Spleen (tissue), 11 donors: ENCODE measurements around the gene SLC35B4. TPM values are rescaled to one million over a fixed set of nuclear protein-coding genes. Genes with fewer than 3 reads are reported as not detected.

ENCODE experiments used
- DNase-seq: peaks from one replicate; pipeline ENCODE4 v3.0.0-alpha.2; 2020
- H3K27ac ChIP-seq, 8 donors: fragments of 200-600 bp; sonication (generic) in 7 of 8; 1 replicate in 4 of 8; 2 replicates in 4 of 8; pipeline versions ENCODE4 v1.5.0 to v1.8.0; 2016 to 2021; ENCODE audit warnings: inconsistent platforms in 4 of 8, mild to moderate bottlenecking in 4 of 8, moderate library complexity in 1 of 8
- H3K27me3 ChIP-seq, 7 donors: fragments of 200-600 bp; sonication (generic) in 6 of 7; replicated peaks in 1 of 7; 1 replicate in 4 of 7; 2 replicates in 3 of 7; pipeline versions ENCODE4 v1.5.0 to v1.8.0; 2016 to 2021; ENCODE audit warnings: inconsistent platforms in 3 of 7, mild to moderate bottlenecking in 1 of 7
- H3K36me3 ChIP-seq, 6 donors: fragments of 200-600 bp; sonication (generic) in 5 of 6; 1 replicate in 4 of 6; 2 replicates in 2 of 6; pipeline versions ENCODE4 v1.5.0 to v1.8.0; 2016 to 2021; ENCODE audit warnings: inconsistent platforms in 2 of 6
- H3K4me1 ChIP-seq, 6 donors: fragments of 200-600 bp; sonication (generic) in 5 of 6; 1 replicate in 3 of 6; 2 replicates in 3 of 6; pipeline versions ENCODE4 v1.5.0 to v1.8.0; 2016 to 2021; ENCODE audit warnings: inconsistent platforms in 3 of 6
- H3K4me3 ChIP-seq, 8 donors: fragments of 200-600 bp; sonication (generic) in 7 of 8; 1 replicate in 4 of 8; 2 replicates in 4 of 8; pipeline versions ENCODE4 v1.5.0 to v1.8.0; 2016 to 2021; ENCODE audit warnings: inconsistent platforms in 4 of 8, mild to moderate bottlenecking in 4 of 8, moderate library complexity in 2 of 8
- H3K9me3 ChIP-seq, 8 donors: fragments of 200-600 bp; sonication (generic) in 7 of 8; 1 replicate in 4 of 8; 2 replicates in 4 of 8; pipeline versions ENCODE4 v1.5.0 to v1.8.0; 2016 to 2021; ENCODE audit warnings: inconsistent platforms in 4 of 8
- CTCF ChIP-seq, 11 experiments: fragments of 200-600 bp in 7 of 11; fragments of 450-650 bp in 4 of 11; sonication (generic) in 4 of 11; IDR thresholded peaks in 8 of 11; conservative IDR thresholded peaks in 3 of 11; 1 replicate in 7 of 11; 2 replicates in 4 of 11; pipeline versions ENCODE4 v1.4.0 to v1.8.0; 2016 to 2021; ENCODE audit warnings: antibody characterized with exemption in 11 of 11, inconsistent platforms in 4 of 11, mild to moderate bottlenecking in 1 of 11
- POLR2A ChIP-seq, 3 donors: fragments of 450-650 bp; IDR thresholded peaks; one replicate each; pipeline ENCODE4 v1.5.1; 2017; ENCODE audit warnings: antibody characterized with exemption in 3 of 3, mild to moderate bottlenecking in 1 of 3
- POLR2AphosphoS5 ChIP-seq, 3 donors: sonication (generic); formaldehyde crosslinking; IDR thresholded peaks; one replicate each; pipeline ENCODE4 v1.5.1; 2017; ENCODE audit warnings: antibody characterized with exemption in 3 of 3
- WGBS, 5 donors: extraction: QIAGEN DNeasy Blood & Tissue Kit in 3 of 5; methylation state at CpG; one replicate each; pipeline versions ENCODE4 v1.1.5 to v1.1.7; 2013 to 2018; 5-methylcytosine and 5-hydroxymethylcytosine counted together
- intact Hi-C: fragments of 100-400 bp; cut with DNase I; formaldehyde crosslinking; loops from one replicate; pipeline ENCODE4 v1.15.0; 2023; ENCODE audit warnings: low total_unique reads
- polyA plus RNA-seq, 3 donors: library from polyadenylated mRNA; stranded (reverse); fragments of 200-250 nt; gene quantifications; one replicate each; pipeline ENCODE4 v1.2.1, GENCODE V29; 2013
- total RNA-seq, 7 donors: library from RNA; depleted of rRNA in 3 of 7; stranded (reverse); fragments of >200 nt in 3 of 7; fragmentation: NEBNext Ultra II Directional in 4 of 7; extraction: Animal tissue kit (Norgen Biotek cat#: 25700) in 4 of 7; gene quantifications; one replicate each; pipeline versions ENCODE4 v1.1.0 to v1.2.1, GENCODE V29; 2016 to 2021
- donor health status: healthy with polysubstance abuse.
- donor health status: DM: no; HTN: no; CAD: no; lungs with moderate emphysema.
- donor health status: DM: no; HTN: no; CAD: no.
- donor health status: Bipolar disorder and iron deficiency.
- donor health status: healthy.
- donor health status: DM: no; HTN: no; CAD: no.
- donor health status: DM: yes; HTN: yes; CAD: no.

The SLC35B4 gene
- total and polyA plus RNA-seq, 10 donors: 3.4 to 19.0 (median 11.9) TPM

DNA sequence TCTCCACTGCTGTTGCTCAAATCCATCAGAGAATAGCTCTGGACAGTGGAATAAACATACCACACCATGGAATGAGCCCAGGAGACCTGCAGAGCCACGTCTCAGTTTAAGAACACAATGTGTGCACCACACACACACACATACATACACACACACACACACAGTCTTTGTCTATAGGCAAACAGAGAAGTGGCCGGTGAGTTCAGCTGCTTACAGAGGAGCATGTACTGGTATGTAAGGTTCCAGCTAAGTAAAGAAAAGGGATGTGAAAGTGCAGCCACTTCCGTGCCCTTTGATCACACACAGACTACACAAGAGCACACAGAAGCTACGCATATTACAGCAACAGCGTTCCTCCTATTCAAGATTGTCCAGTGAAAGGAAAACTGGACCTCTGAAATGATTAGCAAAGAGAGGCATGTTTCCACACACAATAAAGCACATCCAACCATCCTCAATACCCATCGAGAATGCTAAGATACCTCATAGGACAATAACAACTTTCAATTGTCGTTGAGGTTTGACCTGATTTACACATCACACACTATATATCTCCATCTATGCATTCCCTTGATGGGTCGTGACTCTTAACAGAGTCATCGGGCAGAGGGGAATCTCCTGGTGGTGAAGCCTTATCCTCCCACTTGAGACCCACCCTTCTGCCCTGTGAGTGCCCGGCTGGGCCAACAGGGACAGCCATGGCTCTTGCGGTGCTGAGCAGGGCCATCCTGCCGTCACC, 23.6 kb downstream of the SLC35B4 start:
- TF ChIP-seq CTCF (IDR thresholded peaks at IDR 0.05 in 8 of 11, conservative IDR thresholded peaks at IDR 0.05 in 3 of 11): no peak
- TF ChIP-seq POLR2AphosphoS5 (IDR thresholded peaks at IDR 0.05): peak in 1 of 3 donors; percentile 24
- Histone ChIP-seq H3K4me3 (no peak overlapping the region), H3K9me3 (no peaks in the 10 kb centered on the region), H3K27ac (peak overlapping the region in 3 of 8 donors; percentile 15 to 60 (median 32)), H3K27me3 (no peaks in the 10 kb centered on the region), H3K36me3 (peaks cover 3 to 57% (median 30%) of the 10 kb centered on the region in 6 donors), H3K4me1 (peaks cover 0 to 13% (median 5%) of the 10 kb centered on the region in 6 donors)
- WGBS, 5 donors: 72 to 81% (median 78%) methylated on average over 12 of the region's 12 CpGs
- intact Hi-C loops: no loop called here
- DNase-seq: peak; percentile 77

DNA sequence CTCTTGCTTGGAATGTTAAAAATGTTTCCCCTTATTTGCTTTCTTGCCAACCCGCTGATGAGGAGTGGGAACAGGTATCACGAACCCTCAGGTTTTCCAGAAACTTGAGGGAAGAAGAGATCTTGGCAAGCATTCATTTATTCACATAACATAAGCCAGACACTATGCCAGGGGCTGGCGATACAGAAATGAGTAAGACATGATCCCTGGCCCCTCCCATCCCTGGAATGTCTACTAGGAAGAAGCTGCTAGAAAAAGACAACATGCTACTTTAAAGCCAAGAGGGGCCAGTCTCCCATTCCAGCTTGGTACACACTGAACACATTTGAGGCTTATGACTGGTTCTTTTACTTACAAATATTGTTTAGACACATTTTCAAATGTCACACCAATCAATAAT, 26.4 kb downstream of the SLC35B4 start:
- H3K27ac ChIP-seq: no peak overlapping the region
- peaks cover 3 to 28% (median 18%) of the 10 kb centered on the region in 6 donors for H3K36me3 ChIP-seq
- DNase-seq: no peak
- WGBS, 5 donors: 93 to 99% (median 94%) methylated on average over 3 of the region's 3 CpGs
- intact Hi-C loops: no loop called here
- H3K4me3 ChIP-seq: no peak overlapping the region
- no peaks in the 10 kb centered on the region for H3K9me3 ChIP-seq
- no peak for TF ChIP-seq CTCF (IDR thresholded peaks at IDR 0.05 in 8 of 11, conservative IDR thresholded peaks at IDR 0.05 in 3 of 11)
- no peak for TF ChIP-seq POLR2A (IDR thresholded peaks at IDR 0.05)
- no peak for TF ChIP-seq POLR2AphosphoS5 (IDR thresholded peaks at IDR 0.05)
- no peaks in the 10 kb centered on the region for H3K27me3 ChIP-seq
- peaks cover 0 to 13% (median 5%) of the 10 kb centered on the region in 6 donors for H3K4me1 ChIP-seq

- Histone ChIP-seq H3K4me1 (peaks cover 0 to 13% (median 5%) of the 10 kb centered on the region in 6 donors), H3K27me3 (no peaks in the 10 kb centered on the region), H3K9me3 (no peaks in the 10 kb centered on the region), H3K36me3 (peaks cover 3 to 24% (median 14%) of the 10 kb centered on the region in 6 donors), H3K4me3 (no peak overlapping the region), H3K27ac (no peak overlapping the region)
- intact Hi-C loops: no loop called here
- DNase-seq: no peak
- WGBS, 5 donors: 86 to 92% (median 88%) methylated on average over 2 of the region's 2 CpGs
- TF ChIP-seq POLR2AphosphoS5 (IDR thresholded peaks at IDR 0.05) (no peak), CTCF (IDR thresholded peaks at IDR 0.05 in 8 of 11, conservative IDR thresholded peaks at IDR 0.05 in 3 of 11) (no peak), POLR2A (IDR thresholded peaks at IDR 0.05) (no peak)
Observed at GRCh38 chr7:134289841-134290240, 26.9 kb downstream of the SLC35B4 start.

GRCh38 chr7:134289423-134289822, 27.3 kb downstream of the SLC35B4 start:
- Histone ChIP-seq H3K4me3 (no peak overlapping the region), H3K27ac (no peak overlapping the region), H3K9me3 (no peaks in the 10 kb centered on the region), H3K4me1 (peaks cover 0 to 13% (median 5%) of the 10 kb centered on the region in 6 donors), H3K27me3 (no peaks in the 10 kb centered on the region), H3K36me3 (peaks cover 1 to 20% (median 10%) of the 10 kb centered on the region in 6 donors)
- 86 to 94% (median 88%) methylated on average over 7 of the region's 7 CpGs for WGBS, 5 donors
- DNase-seq: no peak
- intact Hi-C loops: no loop called here
- TF ChIP-seq POLR2A (IDR thresholded peaks at IDR 0.05): no peak
- TF ChIP-seq CTCF (IDR thresholded peaks at IDR 0.05 in 8 of 11, conservative IDR thresholded peaks at IDR 0.05 in 3 of 11): no peak
- TF ChIP-seq POLR2AphosphoS5 (IDR thresholded peaks at IDR 0.05): no peak
